Heart right ventricle (tissue), 16 donors: ENCODE data around the gene NBPF19. TPM values are rescaled to one million over a fixed set of nuclear protein-coding genes. Genes with fewer than 3 reads are reported as not detected.
"Not testable (repeated sequence)": the region's sequence is repeated elsewhere in the genome, so short reads cannot be mapped to it uniquely, and the experiment has no call there.

Experiments used
- ATAC-seq, 8 donors: fragments of 200-7000 bp; cut with Tn5 transposase; one replicate each; pipeline ENCODE4 v1.9.1; 2020; ENCODE audit warnings: mild to moderate bottlenecking in 8 of 8, moderate library complexity in 8 of 8, moderate number of reproducible peaks in 1 of 8
- DNase-seq, 2 donors: peaks; one replicate each; pipeline ENCODE4 v3.0.0-alpha.2; 2020
- H3K27ac ChIP-seq, 10 donors: fragments of 200-600 bp; sonication (generic) in 2 of 10; one replicate each; pipeline versions ENCODE4 v1.5.0 to v1.8.0; 2020 to 2022; ENCODE audit warnings: mild to moderate bottlenecking in 3 of 10
- H3K27me3 ChIP-seq, 7 donors: fragments of 200-600 bp; one replicate each; pipeline ENCODE4 v1.8.0; 2021 to 2022; ENCODE audit warnings: mild to moderate bottlenecking in 2 of 7
- H3K36me3 ChIP-seq, 9 donors: fragments of 200-600 bp; sonication (generic) in 1 of 9; one replicate each; pipeline versions ENCODE4 v1.5.0 to v1.8.0; 2020 to 2022; ENCODE audit warnings: mild to moderate bottlenecking in 2 of 9
- H3K4me1 ChIP-seq, 9 donors: fragments of 200-600 bp; sonication (generic) in 1 of 9; one replicate each; pipeline versions ENCODE4 v1.5.0 to v1.8.0; 2020 to 2022; ENCODE audit warnings: mild to moderate bottlenecking in 4 of 9
- H3K4me3 ChIP-seq, 10 donors: fragments of 200-600 bp; sonication (generic) in 2 of 10; one replicate each; pipeline versions ENCODE4 v1.5.0 to v1.8.0; 2020 to 2022; ENCODE audit warnings: mild to moderate bottlenecking in 7 of 10, moderate library complexity in 2 of 10
- H3K9me3 ChIP-seq, 11 donors: fragments of 200-600 bp in 10 of 11; sonication (generic) in 2 of 11; one replicate each; pipeline versions ENCODE4 v1.5.0 to v1.8.0; 2013 to 2022; ENCODE audit warnings: mild to moderate bottlenecking in 2 of 11, control low read depth in 1 of 11, moderate library complexity in 1 of 11
- WGBS, 2 donors: extraction: QIAGEN DNeasy Blood & Tissue Kit; methylation state at CpG; one replicate each; pipeline ENCODE4 v1.1.7; 2013; ENCODE audit warnings: inconsistent platforms in 1 of 2; 5-methylcytosine and 5-hydroxymethylcytosine counted together
- intact Hi-C, 10 donors: fragments of 100-400 bp; cut with DNase I; formaldehyde crosslinking; loops; one replicate each; pipeline versions ENCODE4 v1.11.1 to v1.14.2; 2022
- polyA plus RNA-seq, 2 donors: library from polyadenylated mRNA; stranded (reverse); fragments of 200-250 nt; gene quantifications; one replicate each; pipeline ENCODE4 v1.2.3, GENCODE V29; 2013
- total RNA-seq, 10 donors: library from RNA; stranded (reverse); fragmentation: NEBNext Ultra II Directional in 3 of 10; extraction: Animal tissue kit (Norgen Biotek cat#: 25700) in 3 of 10; gene quantifications; one replicate each; pipeline versions ENCODE4 v1.2.1 to v1.2.4, GENCODE V29; 2021 to 2023
- donor health status: Arrhythmogenic right ventricular cardiomyopathy.
- donor health status: ischemic (EF 13 %, LVEDD 7.1; RV severe dilation, severe dysfunction).
- donor health status: healthy with polysubstance abuse.
- donor health status: DM: no; HTN: yes; CAD: no.
- donor health status: DM: no; HTN: no; CAD: no.
- donor health status: ischemic (EF 25% LVEDD 6.9; RV normal size, moderate dysfunction).
- donor health status: ischemic (EF 25% LVEDD 5.7; RV mildly dilated, moderate dysfunction).
- donor health status: healthy.
- donor health status: DM: yes; HTN: yes; CAD: no.
- donor health status: Ischemic cardiomyopathy.
- donor health status: ischemic (EF 35%, LVEDD 5.7; RV mildly dilated, moderate dysfunction).
- donor health status: nonischemic (EF 11% LVEDD 7.7; RV severe dilation, severe dysfunction).
- donor health status: DM: yes; HTN: yes; CAD: no.
- donor health status: PGD.
- donor health status: ischemic (EF 29% LVEDD 5.4; RV normal size, mild dysfunction).
- donor health status: nonischemic (EF 23%, LVEDD 6.1; RV moderate dilation, normal function).

Gene NBPF19
- total and polyA plus RNA-seq, 12 donors = 1.8 to 6.0 (median 3.8) TPM

DNA sequence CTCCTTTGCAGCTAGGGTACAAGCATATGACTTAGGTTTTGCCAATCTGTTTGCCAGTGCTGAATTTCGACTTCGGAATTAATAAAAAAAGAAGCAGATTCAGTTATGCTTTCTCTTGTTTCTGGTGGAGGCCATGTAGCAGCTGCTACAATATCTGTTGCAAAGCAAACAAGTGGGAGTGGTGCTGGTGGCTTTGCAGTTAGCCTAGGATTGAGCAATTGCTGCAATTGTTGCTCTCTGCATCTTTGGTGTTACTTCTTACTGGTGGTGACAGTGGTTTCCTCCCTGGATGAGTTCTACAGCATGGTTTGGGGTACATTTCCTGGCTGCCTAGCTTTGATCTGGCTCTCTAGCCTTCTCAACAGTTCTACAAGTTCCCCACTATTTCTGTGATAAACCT is 110.7 kb downstream of the NBPF19 start:
- H3K9me3 ChIP-seq, H3K27ac ChIP-seq, DNase-seq, ATAC-seq, H3K4me3 ChIP-seq, H3K27me3 ChIP-seq, H3K4me1 ChIP-seq, H3K36me3 ChIP-seq, intact Hi-C loops: not testable (repeated sequence)
- no CpG with 5 or more reads among the region's 2 CpGs for whole genome bisulfite sequencing, 2 donors

Other genes with a start within 250 kb of the NBPF19 start
- not detected for gene PPIAL4C, start 108.8 kb downstream of the NBPF19 start, total RNA-seq
- under 1 TPM in 1 of 2 donors, not detected in 1; 0.66 TPM for gene PPIAL4C, start 108.8 kb downstream of the NBPF19 start, polyA plus RNA-seq